IPS-18c (cell line): ENCODE data around the gene RALGAPA2.
"Not testable (repeated sequence)": the region's sequence is repeated elsewhere in the genome, so short reads cannot be mapped to it uniquely, and the experiment has no call there.

ENCODE experiments used
- H3K4me3 ChIP-seq: 2 replicates; pipeline ENCODE4 v1.7.0; 2013; ENCODE audit warnings: low read depth, mild to moderate bottlenecking, low read length, moderate library complexity; ENCODE audit not compliant: insufficient read depth
- H3K9me3 ChIP-seq: one replicate; pipeline ENCODE4 v1.6.1; 2013; ENCODE audit warnings: mild to moderate bottlenecking, low read length, moderate library complexity; ENCODE audit not compliant: control insufficient read depth, insufficient read depth

RALGAPA2 gene

GRCh38 chr20:20360464-20360863 lies 352.0 kb downstream of the RALGAPA2 start:
- Histone ChIP-seq H3K9me3 (peaks cover 2% of the 10 kb centered on the region), H3K4me3 (no peak overlapping the region)

GRCh38 chr20:20359628-20360027 lies 352.8 kb downstream of the RALGAPA2 start:
- Histone ChIP-seq H3K4me3 (no peak overlapping the region), H3K9me3 (peaks cover 5% of the 10 kb centered on the region)

GRCh38 chr20:20358801-20359200 lies 353.6 kb downstream of the RALGAPA2 start:
- peaks cover 5% of the 10 kb centered on the region for H3K9me3 ChIP-seq
- H3K4me3 ChIP-seq: no peak overlapping the region

- H3K4me3 ChIP-seq, H3K9me3 ChIP-seq: not testable (repeated sequence)
Observed at GRCh38 chr20:20355503-20355902, 356.9 kb downstream of the RALGAPA2 start.

- H3K4me3 ChIP-seq: no peak overlapping the region
- H3K9me3 ChIP-seq: peaks cover 5% of the 10 kb centered on the region
Observed at GRCh38 chr20:20353576-20353975, 358.9 kb downstream of the RALGAPA2 start.

- no peaks in the 10 kb centered on the region for H3K9me3 ChIP-seq
- no peak overlapping the region for H3K4me3 ChIP-seq
Observed at GRCh38 chr20:20344476-20344875, 368.0 kb downstream of the RALGAPA2 start.

GRCh38 chr20:20343932-20344331 lies 368.5 kb downstream of the RALGAPA2 start:
- H3K4me3 ChIP-seq: no peak overlapping the region
- no peaks in the 10 kb centered on the region for H3K9me3 ChIP-seq
